Vagina (tissue), 2 donors: Measurements from ENCODE around the gene DPP6. TPM values are rescaled to one million over a fixed set of nuclear protein-coding genes. Genes with fewer than 3 reads are reported as not detected.

Experiments
- DNase-seq, 2 donors: peaks; one replicate each; pipeline ENCODE4 v3.0.0-alpha.2; 2017; ENCODE audit errors: extremely low spot score in 2 of 2
- H3K27ac ChIP-seq: fragments of 200-600 bp; sonication (generic); one replicate; pipeline ENCODE4 v1.5.1; 2019
- H3K27me3 ChIP-seq: fragments of 200-600 bp; sonication (generic); one replicate; pipeline ENCODE4 v1.5.1; 2019
- H3K36me3 ChIP-seq, 2 donors: fragments of 200-600 bp; sonication (generic); one replicate each; pipeline ENCODE4 v1.5.1; 2017 to 2019
- H3K4me1 ChIP-seq: fragments of 200-600 bp; sonication (generic); one replicate; pipeline ENCODE4 v1.5.1; 2019
- H3K4me3 ChIP-seq, 2 donors: fragments of 200-600 bp; sonication (generic); 1 replicate in 1 of 2; 2 replicates in 1 of 2; pipeline ENCODE4 v1.5.1; 2016 to 2019
- H3K9me3 ChIP-seq: fragments of 200-600 bp; sonication (generic); one replicate; pipeline ENCODE4 v1.5.1; 2019
- POLR2A ChIP-seq, 2 donors: fragments of 450-650 bp; IDR thresholded peaks; one replicate each; pipeline ENCODE4 v1.6.1; 2017; ENCODE audit warnings: antibody characterized with exemption in 2 of 2, mild to moderate bottlenecking in 2 of 2, moderate library complexity in 2 of 2
- POLR2AphosphoS5 ChIP-seq, 2 donors: sonication (generic); formaldehyde crosslinking; IDR thresholded peaks; one replicate each; pipeline ENCODE4 v1.9.0; 2017; ENCODE audit warnings: antibody characterized with exemption in 2 of 2, mild to moderate bottlenecking in 2 of 2, low read depth in 1 of 2; ENCODE audit not compliant: insufficient read depth in 1 of 2
- intact Hi-C: fragments of 100-400 bp; cut with DNase I; formaldehyde crosslinking; loops from one replicate; pipeline ENCODE4 v1.15.1; 2023
- total RNA-seq: library from RNA; depleted of rRNA; stranded (reverse); fragments of >200 nt; gene quantifications from one replicate; pipeline ENCODE4 v1.2.3, GENCODE V29; 2016
- TF ChIP-seq, protein P1 (sequence below), 3 experiments: fragments of 450-650 bp in 2 of 3; fragments of 200-600 bp in 1 of 3; sonication (generic) in 1 of 3; IDR thresholded peaks; one replicate each; pipeline ENCODE4 v1.5.1; 2017 to 2019; ENCODE audit warnings: antibody characterized with exemption in 3 of 3, mild to moderate bottlenecking in 2 of 3, moderate library complexity in 2 of 3

DPP6 gene
- total RNA-seq, 1 donor from 2014 or later = 7.9 TPM

DNA sequence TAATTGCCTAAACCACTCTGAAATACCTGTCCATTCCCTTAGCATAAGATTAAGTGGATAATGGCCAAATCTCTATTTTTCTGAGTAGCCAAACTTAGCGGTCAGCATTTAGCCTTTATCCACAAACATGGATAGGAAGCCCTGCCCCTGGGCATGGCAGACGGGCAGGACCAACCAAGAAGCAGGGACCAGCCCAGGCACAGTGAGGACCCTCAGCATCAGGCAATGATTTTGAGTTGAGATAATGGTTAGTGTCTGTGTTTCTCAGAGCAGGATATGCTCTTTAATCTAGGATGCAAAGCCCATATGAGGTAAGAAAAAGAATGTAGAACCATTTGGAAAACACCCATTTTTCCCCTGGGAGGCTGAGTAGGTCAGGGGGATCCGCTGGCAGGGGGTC is 131.7 kb downstream of the DPP6 start:
- Histone ChIP-seq H3K36me3 (no peaks in the 10 kb centered on the region), H3K4me3 (no peak overlapping the region), H3K27ac (no peak overlapping the region), H3K9me3 (no peaks in the 10 kb centered on the region), H3K4me1 (no peaks in the 10 kb centered on the region), H3K27me3 (no peaks in the 10 kb centered on the region)
- no peak for TF ChIP-seq POLR2A (IDR thresholded peaks at IDR 0.05)
- TF ChIP-seq POLR2AphosphoS5 (IDR thresholded peaks at IDR 0.05; ENCODE audit: insufficient read depth in 1 of 2, low read depth in 1 of 2) = no peak
- TF ChIP-seq, protein P1, sequence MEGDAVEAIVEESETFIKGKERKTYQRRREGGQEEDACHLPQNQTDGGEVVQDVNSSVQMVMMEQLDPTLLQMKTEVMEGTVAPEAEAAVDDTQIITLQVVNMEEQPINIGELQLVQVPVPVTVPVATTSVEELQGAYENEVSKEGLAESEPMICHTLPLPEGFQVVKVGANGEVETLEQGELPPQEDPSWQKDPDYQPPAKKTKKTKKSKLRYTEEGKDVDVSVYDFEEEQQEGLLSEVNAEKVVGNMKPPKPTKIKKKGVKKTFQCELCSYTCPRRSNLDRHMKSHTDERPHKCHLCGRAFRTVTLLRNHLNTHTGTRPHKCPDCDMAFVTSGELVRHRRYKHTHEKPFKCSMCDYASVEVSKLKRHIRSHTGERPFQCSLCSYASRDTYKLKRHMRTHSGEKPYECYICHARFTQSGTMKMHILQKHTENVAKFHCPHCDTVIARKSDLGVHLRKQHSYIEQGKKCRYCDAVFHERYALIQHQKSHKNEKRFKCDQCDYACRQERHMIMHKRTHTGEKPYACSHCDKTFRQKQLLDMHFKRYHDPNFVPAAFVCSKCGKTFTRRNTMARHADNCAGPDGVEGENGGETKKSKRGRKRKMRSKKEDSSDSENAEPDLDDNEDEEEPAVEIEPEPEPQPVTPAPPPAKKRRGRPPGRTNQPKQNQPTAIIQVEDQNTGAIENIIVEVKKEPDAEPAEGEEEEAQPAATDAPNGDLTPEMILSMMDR (IDR thresholded peaks at IDR 0.05) = no peak
- intact Hi-C loops = no loop called here
- DNase-seq = no peak

DNA sequence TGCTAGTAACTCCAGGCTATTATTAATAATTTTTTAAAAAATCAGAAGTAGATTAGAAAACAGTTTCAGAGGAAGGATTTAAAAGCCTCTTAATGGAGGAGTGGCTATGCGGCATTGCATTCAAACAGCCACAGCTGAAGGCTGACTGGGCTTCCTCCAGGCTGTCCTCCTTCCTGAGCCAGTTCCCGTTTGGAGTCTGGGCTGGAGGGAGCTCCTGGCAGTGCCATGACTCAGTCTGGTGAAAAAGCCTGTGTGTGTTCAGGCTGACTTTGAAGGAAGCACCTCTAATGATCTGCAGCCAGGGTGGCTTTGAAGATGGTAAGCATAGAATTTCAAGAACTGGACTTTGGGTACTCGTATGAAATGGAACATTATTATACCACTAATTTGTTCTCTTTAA is 134.6 kb downstream of the DPP6 start:
- no peak for DNase-seq
- no peak overlapping the region for H3K4me3 ChIP-seq
- no peaks in the 10 kb centered on the region for H3K9me3 ChIP-seq
- H3K36me3 ChIP-seq = no peaks in the 10 kb centered on the region
- no peaks in the 10 kb centered on the region for H3K4me1 ChIP-seq
- no peak for TF ChIP-seq POLR2A (IDR thresholded peaks at IDR 0.05)
- TF ChIP-seq POLR2AphosphoS5 (IDR thresholded peaks at IDR 0.05; ENCODE audit: insufficient read depth in 1 of 2, low read depth in 1 of 2) = no peak
- TF ChIP-seq, protein P1 (IDR thresholded peaks at IDR 0.05) = no peak
- intact Hi-C loops = no loop called here
- no peaks in the 10 kb centered on the region for H3K27me3 ChIP-seq
- no peak overlapping the region for H3K27ac ChIP-seq

DNA sequence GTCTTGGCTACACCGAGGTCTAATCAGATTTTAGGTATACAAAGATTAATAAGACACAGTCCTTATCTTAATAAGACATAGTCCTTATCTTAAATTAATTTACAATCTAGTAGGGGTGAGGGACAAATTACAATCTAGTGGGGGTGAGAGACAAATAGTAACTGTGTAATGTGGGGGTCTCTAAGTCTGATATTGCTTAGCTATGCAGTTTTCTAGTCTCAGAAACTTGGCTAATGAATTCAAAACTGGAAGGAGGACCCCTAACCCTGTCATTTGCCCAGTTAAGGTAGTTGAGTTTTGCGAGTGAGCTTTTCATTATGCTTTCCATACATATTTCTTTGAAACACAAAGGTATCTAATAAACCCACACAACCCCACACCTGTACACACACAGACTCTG is 136.1 kb downstream of the DPP6 start:
- Histone ChIP-seq H3K4me3 (no peak overlapping the region), H3K27me3 (no peaks in the 10 kb centered on the region), H3K4me1 (no peaks in the 10 kb centered on the region), H3K36me3 (no peaks in the 10 kb centered on the region), H3K27ac (no peak overlapping the region), H3K9me3 (no peaks in the 10 kb centered on the region)
- no peak for DNase-seq
- intact Hi-C loops = no loop called here
- no peak for TF ChIP-seq POLR2A (IDR thresholded peaks at IDR 0.05)
- TF ChIP-seq, protein P1 (IDR thresholded peaks at IDR 0.05) = no peak
- TF ChIP-seq POLR2AphosphoS5 (IDR thresholded peaks at IDR 0.05; ENCODE audit: insufficient read depth in 1 of 2, low read depth in 1 of 2) = no peak

DNA sequence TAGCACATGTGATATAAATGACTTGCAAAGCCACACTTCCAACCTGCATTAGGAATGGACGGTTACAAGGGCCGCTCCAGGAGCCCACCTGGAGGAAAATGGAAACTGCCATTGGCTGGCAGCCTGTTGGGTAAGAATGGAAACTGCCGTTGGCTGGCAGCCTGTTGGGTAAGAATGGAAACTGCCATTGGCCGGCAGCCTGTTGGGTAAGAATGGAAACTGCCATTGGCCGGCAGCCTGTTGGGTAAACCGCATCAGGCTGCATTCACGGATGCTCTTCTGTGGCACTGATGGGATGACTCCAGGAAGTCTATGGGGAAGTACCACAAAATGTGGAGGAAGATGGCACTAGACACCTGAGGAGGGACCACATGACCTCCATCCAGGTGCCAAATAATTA is 143.1 kb downstream of the DPP6 start:
- no peak for DNase-seq
- no peaks in the 10 kb centered on the region for H3K36me3 ChIP-seq
- H3K4me3 ChIP-seq = no peak overlapping the region
- no peaks in the 10 kb centered on the region for H3K4me1 ChIP-seq
- H3K27ac ChIP-seq = no peak overlapping the region
- H3K9me3 ChIP-seq = no peaks in the 10 kb centered on the region
- intact Hi-C loops = no loop called here
- H3K27me3 ChIP-seq = no peaks in the 10 kb centered on the region
- no peak for TF ChIP-seq POLR2A (IDR thresholded peaks at IDR 0.05)
- TF ChIP-seq, protein P1 (IDR thresholded peaks at IDR 0.05) = no peak
- no peak for TF ChIP-seq POLR2AphosphoS5 (IDR thresholded peaks at IDR 0.05; ENCODE audit: insufficient read depth in 1 of 2, low read depth in 1 of 2)

DNA sequence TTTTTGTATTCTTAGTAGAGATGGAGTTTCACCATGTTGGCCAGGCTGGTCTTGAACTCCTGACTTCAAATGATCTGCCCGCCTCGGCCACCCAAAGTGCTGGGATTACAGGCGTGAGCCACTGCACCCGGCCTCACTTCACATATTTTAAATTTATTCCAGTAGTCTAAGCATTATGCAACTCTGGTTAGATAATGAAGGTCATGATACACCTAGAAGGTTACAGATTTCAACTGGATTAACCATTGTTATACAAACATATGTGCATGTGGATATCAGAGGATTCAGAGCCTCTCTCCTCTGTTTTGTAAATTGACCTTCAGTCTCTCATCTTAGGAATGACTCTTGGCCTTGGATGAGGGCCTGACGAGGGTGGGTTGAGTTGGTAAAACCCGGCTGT is 146.3 kb downstream of the DPP6 start:
- intact Hi-C loops = no loop called here
- TF ChIP-seq POLR2A (IDR thresholded peaks at IDR 0.05) (no peak), POLR2AphosphoS5 (IDR thresholded peaks at IDR 0.05; ENCODE audit: insufficient read depth in 1 of 2, low read depth in 1 of 2) (no peak)
- TF ChIP-seq, protein P1 (IDR thresholded peaks at IDR 0.05) = no peak
- H3K4me3 ChIP-seq = no peak overlapping the region

More for the DNA sequence above, 146.3 kb downstream of the DPP6 start:
- H3K4me1 ChIP-seq = no peaks in the 10 kb centered on the region
- no peaks in the 10 kb centered on the region for H3K9me3 ChIP-seq
- DNase-seq = no peak
- no peaks in the 10 kb centered on the region for H3K36me3 ChIP-seq
- no peaks in the 10 kb centered on the region for H3K27me3 ChIP-seq
- no peak overlapping the region for H3K27ac ChIP-seq
